ENCODE results near the gene CCR5AS.

The CCR5AS gene

GRCh38 chr3:46416811-46417510 lies 10.1 kb upstream of the CCR5AS start:
- no peak for TF ChIP-seq CTCF (IDR thresholded peaks at IDR 0.05; ENCODE audit: low read depth, low read length)
- no peak for DNase-seq (ENCODE audit: low read depth in 2 of 2)
- no peak overlapping the region for H3K4me3 ChIP-seq (replicated peaks in 1 of 2; ENCODE audit: low read depth in 2 of 2, low read length in 2 of 2)

- H3K4me3 ChIP-seq (replicated peaks in 1 of 2; ENCODE audit: low read depth in 2 of 2, low read length in 2 of 2) = no peak overlapping the region
- no peak for DNase-seq (ENCODE audit: low read depth in 2 of 2)
- no peak for TF ChIP-seq CTCF (IDR thresholded peaks at IDR 0.05; ENCODE audit: low read depth, low read length)
Measured at GRCh38 chr3:46416125-46416810, 9.4 kb upstream of the CCR5AS start.

DNA sequence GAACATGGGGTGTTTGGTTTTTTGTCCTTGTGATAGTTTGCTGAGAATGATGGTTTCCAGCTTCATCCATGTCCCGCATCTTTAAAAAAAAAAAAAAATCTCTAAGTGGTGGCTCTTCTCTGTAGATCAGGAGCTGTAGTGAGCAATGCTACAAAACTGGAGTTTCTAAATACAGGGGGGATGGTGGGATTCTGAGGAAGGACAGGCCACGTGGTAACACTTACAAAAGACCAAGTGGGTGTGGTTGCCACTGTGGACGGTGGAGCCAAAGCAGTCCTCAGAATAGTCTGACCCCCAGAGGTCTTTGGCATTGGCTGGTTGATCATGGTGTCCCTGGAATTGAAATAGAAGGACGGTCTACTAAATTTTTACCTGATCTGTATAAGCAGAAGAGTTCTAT lies 7.9 kb upstream of the CCR5AS start:
- DNase-seq (ENCODE audit: low read depth in 2 of 2) = no peak
- TF ChIP-seq CTCF (IDR thresholded peaks at IDR 0.05; ENCODE audit: low read depth, low read length) = no peak
- no peak overlapping the region for H3K4me3 ChIP-seq (replicated peaks in 1 of 2; ENCODE audit: low read depth in 2 of 2, low read length in 2 of 2)

GRCh38 chr3:46413951-46414350 lies 7.1 kb upstream of the CCR5AS start:
- no peak for TF ChIP-seq CTCF (IDR thresholded peaks at IDR 0.05; ENCODE audit: low read depth, low read length)
- no peak for DNase-seq (ENCODE audit: low read depth in 2 of 2)
- H3K4me3 ChIP-seq (replicated peaks in 1 of 2; ENCODE audit: low read depth in 2 of 2, low read length in 2 of 2) = no peak overlapping the region

DNA sequence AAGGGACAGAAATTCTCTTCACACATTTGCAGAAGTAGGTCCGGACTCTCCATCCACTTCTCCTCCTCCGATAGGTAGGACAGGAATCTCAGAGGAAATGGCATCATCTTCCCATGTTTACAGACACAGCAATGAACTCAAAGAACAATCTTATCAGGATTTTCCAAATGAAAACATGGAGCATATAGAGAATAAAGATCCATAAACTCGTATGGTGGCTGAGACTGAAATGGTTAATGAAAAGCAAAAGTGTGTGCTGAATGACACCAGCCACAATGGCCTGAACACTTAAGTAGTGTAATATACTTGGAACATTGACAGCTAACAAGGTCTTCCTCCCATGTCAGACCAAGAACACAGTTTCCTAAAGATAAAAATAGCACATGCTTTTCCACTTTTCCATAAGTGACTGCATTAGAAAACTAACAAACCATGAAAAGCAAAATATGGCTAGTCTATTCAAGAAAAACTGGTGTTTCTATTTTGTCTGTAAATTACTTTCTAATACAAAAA lies 6.0 kb upstream of the CCR5AS start:
- TF ChIP-seq CTCF (IDR thresholded peaks at IDR 0.05; ENCODE audit: low read depth, low read length) = no peak
- no peak for DNase-seq (ENCODE audit: low read depth in 2 of 2)
- H3K4me3 ChIP-seq (replicated peaks in 1 of 2; ENCODE audit: low read depth in 2 of 2, low read length in 2 of 2) = no peak overlapping the region

DNA sequence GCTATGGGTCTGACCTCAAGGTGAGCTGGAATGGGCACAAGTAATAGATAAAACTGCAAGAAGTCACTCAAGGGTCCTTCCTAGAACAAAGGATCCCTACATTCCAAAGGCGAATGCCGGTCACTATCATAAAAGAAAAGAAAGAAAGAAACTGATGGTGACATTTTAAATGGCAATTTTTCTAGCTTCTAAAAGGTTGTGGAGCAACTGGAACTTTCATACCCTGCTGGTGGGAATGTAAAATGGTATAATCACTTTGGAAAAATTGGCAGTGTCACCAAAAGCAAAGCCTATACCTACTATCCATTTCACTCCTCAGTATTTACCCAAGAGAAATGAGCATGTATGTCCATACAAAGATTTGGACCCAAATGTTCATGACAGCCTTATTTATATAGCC lies 4.4 kb upstream of the CCR5AS start:
- no peak for TF ChIP-seq CTCF (IDR thresholded peaks at IDR 0.05; ENCODE audit: low read depth, low read length)
- DNase-seq (ENCODE audit: low read depth in 2 of 2) = no peak

More for the DNA sequence above, 4.4 kb upstream of the CCR5AS start:
- no peak overlapping the region for H3K4me3 ChIP-seq (replicated peaks in 1 of 2; ENCODE audit: low read depth in 2 of 2, low read length in 2 of 2)

All from cardiac fibroblast (primary cell).